Peyer's patch (tissue), 4 donors: ENCODE results near the gene ACLY.

Source experiments
- POLR2A ChIP-seq, 2 donors: fragments of 450-650 bp; IDR thresholded peaks; one replicate each; pipeline ENCODE4 v1.5.1; 2017; ENCODE audit warnings: antibody characterized with exemption in 2 of 2, mild to moderate bottlenecking in 2 of 2, moderate library complexity in 2 of 2
- TF ChIP-seq, protein P1 (sequence below), 6 experiments: fragments of 450-650 bp in 4 of 6; fragments of 200-600 bp in 2 of 6; sonication (generic) in 1 of 6; IDR thresholded peaks; one replicate each; pipeline ENCODE4 v1.5.1; 2017 to 2019; ENCODE audit warnings: antibody characterized with exemption in 6 of 6, mild to moderate bottlenecking in 3 of 6, moderate library complexity in 1 of 6

DNA sequence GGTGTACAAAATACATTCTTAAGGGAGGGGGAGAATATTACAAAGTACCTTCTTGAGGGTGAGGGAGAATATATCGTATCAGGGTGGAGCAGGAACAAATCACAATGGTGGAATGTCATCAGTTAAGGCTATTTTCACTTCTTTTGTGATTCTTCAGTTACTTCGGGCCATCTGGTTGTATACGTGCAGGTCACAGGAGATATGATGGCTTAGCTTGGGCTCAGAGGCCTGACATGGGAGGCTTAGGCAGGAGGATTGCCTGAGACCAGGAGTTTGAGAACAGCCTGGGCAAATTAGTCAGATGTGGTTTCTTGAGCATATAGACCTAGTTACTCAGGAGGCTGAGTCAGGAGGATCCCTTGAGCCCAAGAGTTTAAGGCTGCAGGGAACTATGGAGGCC lies 24.7 kb upstream of the ACLY start:
- TF ChIP-seq, protein P1, sequence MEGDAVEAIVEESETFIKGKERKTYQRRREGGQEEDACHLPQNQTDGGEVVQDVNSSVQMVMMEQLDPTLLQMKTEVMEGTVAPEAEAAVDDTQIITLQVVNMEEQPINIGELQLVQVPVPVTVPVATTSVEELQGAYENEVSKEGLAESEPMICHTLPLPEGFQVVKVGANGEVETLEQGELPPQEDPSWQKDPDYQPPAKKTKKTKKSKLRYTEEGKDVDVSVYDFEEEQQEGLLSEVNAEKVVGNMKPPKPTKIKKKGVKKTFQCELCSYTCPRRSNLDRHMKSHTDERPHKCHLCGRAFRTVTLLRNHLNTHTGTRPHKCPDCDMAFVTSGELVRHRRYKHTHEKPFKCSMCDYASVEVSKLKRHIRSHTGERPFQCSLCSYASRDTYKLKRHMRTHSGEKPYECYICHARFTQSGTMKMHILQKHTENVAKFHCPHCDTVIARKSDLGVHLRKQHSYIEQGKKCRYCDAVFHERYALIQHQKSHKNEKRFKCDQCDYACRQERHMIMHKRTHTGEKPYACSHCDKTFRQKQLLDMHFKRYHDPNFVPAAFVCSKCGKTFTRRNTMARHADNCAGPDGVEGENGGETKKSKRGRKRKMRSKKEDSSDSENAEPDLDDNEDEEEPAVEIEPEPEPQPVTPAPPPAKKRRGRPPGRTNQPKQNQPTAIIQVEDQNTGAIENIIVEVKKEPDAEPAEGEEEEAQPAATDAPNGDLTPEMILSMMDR (IDR thresholded peaks at IDR 0.05), result no peak
- no peak for TF ChIP-seq POLR2A (IDR thresholded peaks at IDR 0.05)
